HepG2 (cell line): Measurements from ENCODE around the gene SELENOI. TPM values are rescaled to one million over a fixed set of nuclear protein-coding genes. Genes with fewer than 3 reads are reported as not detected.
A peak's percentile ranks its signal among the peaks of the same experiment; 100 is the strongest.
"Not testable (repeated sequence)": the region's sequence is repeated elsewhere in the genome, so short reads cannot be mapped to it uniquely, and the experiment has no call there.

Experiments
- ATAC-seq: fragments of 200-7000 bp; cut with Tn5 transposase; 3 replicates; pipeline ENCODE4 v1.9.1; 2020; ENCODE audit warnings: mild to moderate bottlenecking, moderate library complexity
- BruUV-seq: library from RNA; stranded (reverse); fragments of 400-500 nt; replicated peaks from 2 replicates; lab custom pipeline; 2021; lab: Mats Ljungman, UMichigan
- CTCF ChIA-PET: fragments of 300-600 bp; formaldehyde crosslinking; extraction: SDS; loops from one replicate; lab custom pipeline; 2021; ENCODE audit warnings: low total read pairs, inconsistent platforms, low intra/inter-chr PET ratio; lab: Yijun Ruan, JAX
- POLR2A ChIA-PET: fragments of 350-600 bp; sonication (Branson Sonifier 250); formaldehyde crosslinking; loops from one replicate; lab custom pipeline; 2020; ENCODE audit warnings: antibody characterized with exemption, inconsistent platforms; lab: Yijun Ruan, JAX
- DNase-seq: peaks from one replicate; pipeline ENCODE4 v3.0.0-alpha.2; 2015; ENCODE audit warnings: low spot score
- FAIRE-seq: peaks from 3 replicates; lab custom pipeline; 2011; peaks lifted over from hg19 to GRCh38; lab: Jason Lieb, UNC
- H2AFZ ChIP-seq: one replicate; pipeline ENCODE4 v1.6.1; 2011; ENCODE audit warnings: low read length, inconsistent platforms
- H3K27ac ChIP-seq: fragments of 300-600 bp; 3 replicates; pipeline ENCODE4 v1.8.0; 2011; ENCODE audit warnings: mixed run types, mild to moderate bottlenecking, mixed read lengths, low read length, inconsistent platforms; ENCODE audit not compliant: insufficient read depth; ENCODE audit errors: extremely low read length
- H3K27me3 ChIP-seq, 2 experiments: fragments of 200-600 bp in 1 of 2; 2 replicates in 1 of 2; 3 replicates in 1 of 2; pipeline versions ENCODE4 v1.6.0 to v1.8.0; 2011; ENCODE audit warnings: low read length in 2 of 2, mild to moderate bottlenecking in 2 of 2, moderate library complexity in 2 of 2, inconsistent platforms in 1 of 2; ENCODE audit not compliant: insufficient read depth in 2 of 2, control insufficient read depth in 1 of 2
- H3K36me3 ChIP-seq, 2 experiments: fragments of 200-600 bp in 1 of 2; replicated peaks in 1 of 2; 2 replicates in 1 of 2; 3 replicates in 1 of 2; pipeline versions ENCODE4 v1.5.1 to v1.8.0; 2011; ENCODE audit warnings: low read length in 2 of 2, inconsistent platforms in 1 of 2; ENCODE audit not compliant: insufficient read depth in 2 of 2, control insufficient read depth in 1 of 2
- H3K4me1 ChIP-seq: 2 replicates; pipeline ENCODE4 v1.5.1; 2012; ENCODE audit warnings: low read length, inconsistent platforms; ENCODE audit not compliant: insufficient read depth
- H3K4me2 ChIP-seq: 2 replicates; pipeline ENCODE4 v1.6.0; 2011; ENCODE audit warnings: low read depth, low read length, inconsistent platforms
- H3K4me3 ChIP-seq, 3 experiments: fragments of 200-600 bp in 1 of 3; sonication (generic), shearing (Covaris generic) in 1 of 3; replicated peaks in 1 of 3; 2 replicates each; pipeline ENCODE4 v1.5.1; 2011 to 2016; ENCODE audit warnings: low read length in 3 of 3, inconsistent platforms in 2 of 3, low read depth in 2 of 3, mild to moderate bottlenecking in 2 of 3, control low read depth in 1 of 3, mixed read lengths in 1 of 3; ENCODE audit not compliant: insufficient read depth in 1 of 3
- H3K79me2 ChIP-seq: one replicate; pipeline ENCODE4 v1.6.1; 2011; ENCODE audit warnings: low read length, inconsistent platforms; ENCODE audit not compliant: insufficient read depth
- H3K9ac ChIP-seq: 2 replicates; pipeline ENCODE4 v1.6.0; 2011; ENCODE audit warnings: mild to moderate bottlenecking, low read depth, low read length, inconsistent platforms; ENCODE audit not compliant: insufficient read depth
- H3K9me3 ChIP-seq: 2 replicates; pipeline ENCODE4 v1.5.1; 2012; ENCODE audit warnings: mild to moderate bottlenecking, low read length
- H4K20me1 ChIP-seq: 2 replicates; pipeline ENCODE4 v1.6.0; 2011; ENCODE audit warnings: inconsistent platforms, mild to moderate bottlenecking, low read length, moderate library complexity; ENCODE audit not compliant: insufficient read depth
- BCL6 ChIP-seq: IDR thresholded peaks from 2 replicates; pipeline ENCODE4 v1.6.1; 2016; ENCODE audit warnings: missing genetic modification reagents, missing compliant biosample characterization
- ONECUT2 ChIP-seq: sonication (generic); formaldehyde crosslinking; IDR thresholded peaks from 2 replicates; pipeline ENCODE4 v1.4.0; 2020; ENCODE audit warnings: missing genetic modification reagents
- PAXIP1 ChIP-seq: sonication (generic); formaldehyde crosslinking; conservative IDR thresholded peaks from 2 replicates; pipeline ENCODE4 v1.4.0; 2020; ENCODE audit warnings: mild to moderate bottlenecking, missing genetic modification reagents, moderate library complexity
- SOX13 ChIP-seq, 3 experiments: fragments of 450-650 bp in 1 of 3; sonication (generic) in 1 of 3; formaldehyde crosslinking in 1 of 3; IDR thresholded peaks in 2 of 3; conservative IDR thresholded peaks in 1 of 3; 2 replicates each; pipeline versions ENCODE4 v1.5.0 to v1.6.1; 2016 to 2020; ENCODE audit warnings: antibody characterized with exemption in 1 of 3, mild to moderate bottlenecking in 1 of 3, missing compliant biosample characterization in 1 of 3, missing genetic modification reagents in 1 of 3, moderate library complexity in 1 of 3
- SOX6 ChIP-seq, 2 experiments: fragments of 450-650 bp in 1 of 2; sonication (generic) in 1 of 2; formaldehyde crosslinking in 1 of 2; IDR thresholded peaks; 2 replicates each; pipeline versions ENCODE4 v1.4.0 to v1.6.1; 2017 to 2020; ENCODE audit warnings: antibody characterized with exemption in 1 of 2, mild to moderate bottlenecking in 1 of 2, missing genetic modification reagents in 1 of 2
- WGBS: methylation state at CpG from one replicate; pipeline ENCODE4 v1.1.6; 2017; ENCODE audit warnings: low lambda C conversion rate; 5-methylcytosine and 5-hydroxymethylcytosine counted together
- in situ Hi-C: cut with HindIII; loops from 2 replicates; pipeline ENCODE4 v1.10.0; 2017; ENCODE audit warnings: low pct_unique_long_range_greater_than_20kb; ENCODE audit not compliant: extremely low pct_ligation_motif_present
- intact Hi-C: fragments of 100-400 bp; cut with micrococcal nuclease; formaldehyde crosslinking; loops from one replicate; pipeline ENCODE4 v1.10.0; 2022; ENCODE audit not compliant: unreplicated experiment
- polyA plus RNA-seq, 8 experiments: library from polyadenylated mRNA; depleted of rRNA in 3 of 8; stranded (reverse) in 7 of 8; unstranded in 1 of 8; fragments of >200 nt; fragmentation: Illumina TruSeq in 4 of 8; extraction: Trizol in 4 of 8; gene quantifications; 2 replicates each; pipeline versions ENCODE4 v1.2.1 to v1.2.3, GENCODE V29; 2011 to 2016; ENCODE audit warnings: low read depth in 4 of 8, missing spikeins in 1 of 8, mixed read lengths in 1 of 8; ENCODE audit not compliant: insufficient read depth in 1 of 8
- total RNA-seq, 5 experiments: library from RNA; depleted of rRNA; stranded (reverse); fragments of >200 nt; fragmentation: Illumina TruSeq; extraction: Trizol; gene quantifications; 2 replicates each; pipeline ENCODE4 v1.2.3, GENCODE V29; 2016; ENCODE audit warnings: low read depth in 1 of 5

The SELENOI gene
- total and polyA plus RNA-seq, 2 of the 13 experiments (the other 11 are each of a cell fraction or from before 2014, with no cell fraction given) = 27.7 to 60.3 TPM

DNA sequence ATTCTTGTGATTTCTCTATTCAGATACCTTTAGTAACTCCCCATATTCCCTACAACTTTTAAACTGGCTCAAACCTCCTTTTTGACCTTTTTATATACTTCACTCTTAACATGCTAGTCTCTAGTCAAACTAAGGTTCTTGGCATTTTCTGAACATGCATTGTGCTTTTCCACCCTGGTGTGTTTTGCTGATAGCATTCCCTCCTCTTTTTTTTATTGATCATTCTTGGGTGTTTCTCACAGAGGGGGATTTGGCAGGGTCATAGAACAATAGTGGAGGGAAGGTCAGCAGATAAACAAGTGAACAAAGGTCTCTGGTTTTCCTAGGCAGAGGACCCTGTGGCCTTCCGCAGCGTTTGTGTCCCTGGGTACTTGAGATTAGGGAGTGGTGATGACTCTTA lies 23.7 kb downstream of the SELENOI start:
- peak; percentile 49; the same call in 1 of the 2 replicates for TF ChIP-seq ONECUT2
- peak; percentile 86 for TF ChIP-seq BCL6
- H4K20me1 ChIP-seq; H3K4me3 ChIP-seq; CTCF ChIA-PET; POLR2A ChIA-PET; H3K9me3 ChIP-seq; H2AFZ ChIP-seq; BruUV-seq; intact Hi-C loops; DNase-seq; H3K27me3 ChIP-seq; H3K9ac ChIP-seq; FAIRE-seq; H3K79me2 ChIP-seq; in situ Hi-C loops; TF ChIP-seq SOX6, SOX13 (IDR thresholded peaks at IDR 0.05): not testable (repeated sequence)
- peak; percentile 21; the same call in 1 of the 2 replicates for TF ChIP-seq SOX6 (CRISPR knock-in tag; IDR thresholded peaks at IDR 0.05)
- TF ChIP-seq SOX13 (CRISPR knock-in tag; conservative IDR thresholded peaks at IDR 0.05 in 1 of 2, IDR thresholded peaks at IDR 0.05 in 1 of 2) = peak in 1 of 2 experiments; percentile 57; a peak in 2 of 4 replicates
- 0 out of 2 replicates have a peak, but pooled peaks have one; percentile 31 for TF ChIP-seq PAXIP1 (CRISPR knock-in tag)
- ATAC-seq = peak; percentile 50; the same call in 2 of the 3 replicates
- Histone ChIP-seq H3K27ac (peak overlapping the region; percentile 39), H3K4me2 (peak overlapping the region; percentile 2; the same call in 1 of the 2 replicates), H3K4me1 (peaks cover 17% of the 10 kb centered on the region), H3K36me3 (peaks cover 11 to 58% of the 10 kb centered on the region in 2 experiments)
- WGBS = 31% methylated on average over 2 of the region's 2 CpGs

- DNase-seq, in situ Hi-C loops, ATAC-seq, H4K20me1 ChIP-seq, H3K79me2 ChIP-seq, intact Hi-C loops, H3K4me2 ChIP-seq, CTCF ChIA-PET, H3K27me3 ChIP-seq, POLR2A ChIA-PET, H2AFZ ChIP-seq, BruUV-seq, H3K27ac ChIP-seq, H3K9ac ChIP-seq, H3K4me3 ChIP-seq, FAIRE-seq, H3K9me3 ChIP-seq: not testable (repeated sequence)
- peaks cover 13 to 60% of the 10 kb centered on the region in 2 experiments for H3K36me3 ChIP-seq
- peaks cover 17% of the 10 kb centered on the region for H3K4me1 ChIP-seq
- 71% methylated on average over 4 of the region's 31 CpGs for WGBS
Observed at GRCh38 chr2:26370909-26371308, 25.0 kb downstream of the SELENOI start.
